Spleen (tissue), 7 donors: ENCODE data around the gene CEP112.

ENCODE experiments used
- POLR2A ChIP-seq, 3 donors: fragments of 450-650 bp; IDR thresholded peaks; one replicate each; pipeline ENCODE4 v1.5.1; 2017; ENCODE audit warnings: antibody characterized with exemption in 3 of 3, mild to moderate bottlenecking in 1 of 3
- TF ChIP-seq, protein P1 (sequence below), 11 experiments: fragments of 200-600 bp in 7 of 11; fragments of 450-650 bp in 4 of 11; sonication (generic) in 4 of 11; IDR thresholded peaks in 8 of 11; conservative IDR thresholded peaks in 3 of 11; 1 replicate in 7 of 11; 2 replicates in 4 of 11; pipeline versions ENCODE4 v1.4.0 to v1.8.0; 2016 to 2021; ENCODE audit warnings: antibody characterized with exemption in 11 of 11, inconsistent platforms in 4 of 11, mild to moderate bottlenecking in 1 of 11
- donor health status: DM: no; HTN: no; CAD: no; lungs with moderate emphysema.
- donor health status: DM: no; HTN: no; CAD: no.
- donor health status: DM: no; HTN: no; CAD: no.

- TF ChIP-seq, protein P1, sequence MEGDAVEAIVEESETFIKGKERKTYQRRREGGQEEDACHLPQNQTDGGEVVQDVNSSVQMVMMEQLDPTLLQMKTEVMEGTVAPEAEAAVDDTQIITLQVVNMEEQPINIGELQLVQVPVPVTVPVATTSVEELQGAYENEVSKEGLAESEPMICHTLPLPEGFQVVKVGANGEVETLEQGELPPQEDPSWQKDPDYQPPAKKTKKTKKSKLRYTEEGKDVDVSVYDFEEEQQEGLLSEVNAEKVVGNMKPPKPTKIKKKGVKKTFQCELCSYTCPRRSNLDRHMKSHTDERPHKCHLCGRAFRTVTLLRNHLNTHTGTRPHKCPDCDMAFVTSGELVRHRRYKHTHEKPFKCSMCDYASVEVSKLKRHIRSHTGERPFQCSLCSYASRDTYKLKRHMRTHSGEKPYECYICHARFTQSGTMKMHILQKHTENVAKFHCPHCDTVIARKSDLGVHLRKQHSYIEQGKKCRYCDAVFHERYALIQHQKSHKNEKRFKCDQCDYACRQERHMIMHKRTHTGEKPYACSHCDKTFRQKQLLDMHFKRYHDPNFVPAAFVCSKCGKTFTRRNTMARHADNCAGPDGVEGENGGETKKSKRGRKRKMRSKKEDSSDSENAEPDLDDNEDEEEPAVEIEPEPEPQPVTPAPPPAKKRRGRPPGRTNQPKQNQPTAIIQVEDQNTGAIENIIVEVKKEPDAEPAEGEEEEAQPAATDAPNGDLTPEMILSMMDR (IDR thresholded peaks at IDR 0.05 in 8 of 11, conservative IDR thresholded peaks at IDR 0.05 in 3 of 11), result no peak
- no peak for TF ChIP-seq POLR2A (IDR thresholded peaks at IDR 0.05)
Measured at GRCh38 chr17:66240630-66241029, 48.7 kb upstream of the CEP112 start.
